LNCaP clone FGC (cell line): Measurements from ENCODE around the gene FADS1.

ENCODE experiments used
- DNase-seq: peaks from one replicate; pipeline ENCODE4 v3.0.0-alpha.2; 2011; ENCODE audit warnings: low read depth
- H3K4me3 ChIP-seq: 2 replicates; pipeline ENCODE4 v1.5.1; 2011; ENCODE audit warnings: mild to moderate bottlenecking, low read depth, low read length, control low read depth
- CTCF ChIP-seq: IDR thresholded peaks from 2 replicates; pipeline ENCODE4 v1.5.1; 2012; ENCODE audit warnings: mild to moderate bottlenecking; ENCODE audit not compliant: control insufficient read depth, insufficient read depth; ENCODE audit errors: extremely low read depth

Gene FADS1

DNA sequence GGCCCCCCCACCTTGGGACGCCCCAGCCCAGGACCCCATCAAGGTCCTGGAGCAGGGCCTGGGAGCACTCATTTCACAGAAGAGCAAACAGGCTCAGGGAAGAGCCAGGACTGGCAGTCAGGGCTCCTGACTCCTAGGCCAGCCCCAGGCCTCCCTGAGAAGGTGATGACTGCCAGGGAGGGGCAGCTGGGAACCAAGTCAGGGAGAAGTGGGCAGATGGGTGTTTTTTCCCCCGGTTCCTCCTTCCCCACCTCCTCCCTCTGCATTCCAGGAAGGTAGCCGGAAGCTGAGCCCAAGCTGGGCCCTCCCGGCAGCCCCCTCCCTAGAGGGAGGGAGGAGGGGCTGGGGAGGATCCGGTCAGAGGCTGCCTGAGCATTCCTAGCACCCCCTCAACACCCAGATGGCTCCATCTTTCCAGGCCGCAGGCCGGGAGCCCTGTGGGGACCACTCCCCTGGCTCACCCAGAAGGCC lies 44.8 kb downstream of the FADS1 start:
- no peak overlapping the region for H3K4me3 ChIP-seq
- no peak for DNase-seq
- TF ChIP-seq CTCF, result no peak

GRCh38 chr11:61771195-61771894 lies 45.5 kb downstream of the FADS1 start:
- no peak for TF ChIP-seq CTCF
- DNase-seq, result no peak
- no peak overlapping the region for H3K4me3 ChIP-seq

DNA sequence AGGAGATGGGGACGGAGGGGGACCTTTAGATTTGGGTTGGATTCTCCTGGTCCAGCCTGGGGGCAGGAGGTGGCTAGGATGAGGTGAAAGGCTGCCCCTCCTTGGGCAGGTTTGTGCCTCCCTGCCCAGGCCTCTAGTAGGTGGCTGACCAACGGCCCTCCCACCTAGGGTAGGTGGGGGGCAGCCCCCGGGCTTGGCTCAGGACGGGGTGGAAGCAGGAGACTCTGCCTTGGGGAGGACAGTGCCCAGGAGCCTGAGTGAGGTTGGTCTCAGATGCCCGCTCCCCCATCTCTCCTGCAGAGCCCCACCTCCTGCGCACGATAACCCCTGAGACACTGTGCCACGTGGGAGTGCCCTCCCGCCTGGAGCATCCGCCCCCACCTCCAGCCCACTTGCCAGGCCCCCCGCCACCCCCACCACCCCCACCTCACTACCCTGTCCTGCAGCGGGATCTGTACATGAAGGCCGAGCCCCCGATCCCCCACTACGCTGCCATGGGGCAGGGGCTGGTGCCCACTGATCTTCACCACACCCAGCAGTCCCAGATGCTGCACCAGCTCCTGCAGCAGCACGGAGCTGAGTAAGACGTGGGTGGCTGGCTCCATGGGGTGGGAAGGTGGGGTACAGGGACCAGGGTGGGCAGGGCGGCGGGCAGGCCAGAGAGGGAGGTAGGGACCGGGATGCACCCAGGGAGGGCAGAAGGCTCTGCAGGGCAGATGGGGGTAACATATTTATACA lies 46.7 kb downstream of the FADS1 start:
- no peak overlapping the region for H3K4me3 ChIP-seq
- TF ChIP-seq CTCF, result no peak
- no peak for DNase-seq

DNA sequence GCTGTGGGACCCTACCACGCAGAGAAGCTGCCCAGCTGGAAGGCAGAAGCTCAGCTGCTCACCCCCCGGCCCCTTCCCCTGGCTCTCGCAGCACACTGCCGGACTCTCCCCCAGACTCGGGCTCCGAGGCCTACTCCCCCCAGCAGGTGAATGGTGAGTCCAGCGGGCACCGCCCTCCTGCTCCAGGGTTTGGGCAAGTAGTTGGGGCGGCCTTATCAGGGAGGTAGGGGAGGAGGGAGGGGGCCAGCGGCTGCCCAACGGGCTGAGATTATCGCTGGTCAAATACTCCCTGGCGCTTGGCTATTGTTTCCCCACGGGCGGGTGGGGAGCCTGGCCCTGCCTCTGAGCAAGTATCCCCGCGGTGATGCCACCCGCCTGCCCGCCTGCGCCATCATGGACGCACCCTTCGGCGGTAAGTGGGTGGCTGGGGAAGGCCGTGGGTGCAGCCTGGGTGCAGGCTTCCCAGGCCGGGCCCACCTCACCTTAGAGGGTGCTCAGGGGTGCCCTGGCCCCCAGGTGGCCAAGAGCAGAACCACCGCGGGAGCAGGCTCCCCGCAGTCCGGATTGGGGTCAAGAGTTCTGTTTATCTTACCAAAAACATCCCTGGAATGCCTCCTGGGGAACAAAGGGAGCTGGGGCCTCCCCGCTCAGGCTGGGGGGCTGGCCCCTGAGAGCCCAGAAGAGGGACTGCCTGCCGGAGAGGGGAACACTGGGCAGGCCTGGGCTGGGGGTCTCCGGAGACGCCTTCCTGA lies 47.5 kb downstream of the FADS1 start:
- H3K4me3 ChIP-seq, result no peak overlapping the region
- no peak for DNase-seq
- no peak for TF ChIP-seq CTCF

- no peak overlapping the region for H3K4me3 ChIP-seq
- TF ChIP-seq CTCF, result no peak
These were observed 48.3 kb downstream of the FADS1 start for GRCh38 chr11:61768376-61769076.

GRCh38 chr11:61766353-61766841 lies 50.4 kb downstream of the FADS1 start:
- no peak for DNase-seq
- TF ChIP-seq CTCF, result no peak
- no peak overlapping the region for H3K4me3 ChIP-seq

More at GRCh38 chr11:61768376-61769076, 48.3 kb downstream of the FADS1 start:
- no peak for DNase-seq
